ENCODE measurements around the gene CRISPLD2. TPM values are rescaled to one million over a fixed set of nuclear protein-coding genes. Genes with fewer than 3 reads are reported as not detected.
A peak's percentile ranks its signal among the peaks of the same experiment; 100 is the strongest.

Gene CRISPLD2
- total RNA-seq, 1 donor = 44.0 TPM

DNA sequence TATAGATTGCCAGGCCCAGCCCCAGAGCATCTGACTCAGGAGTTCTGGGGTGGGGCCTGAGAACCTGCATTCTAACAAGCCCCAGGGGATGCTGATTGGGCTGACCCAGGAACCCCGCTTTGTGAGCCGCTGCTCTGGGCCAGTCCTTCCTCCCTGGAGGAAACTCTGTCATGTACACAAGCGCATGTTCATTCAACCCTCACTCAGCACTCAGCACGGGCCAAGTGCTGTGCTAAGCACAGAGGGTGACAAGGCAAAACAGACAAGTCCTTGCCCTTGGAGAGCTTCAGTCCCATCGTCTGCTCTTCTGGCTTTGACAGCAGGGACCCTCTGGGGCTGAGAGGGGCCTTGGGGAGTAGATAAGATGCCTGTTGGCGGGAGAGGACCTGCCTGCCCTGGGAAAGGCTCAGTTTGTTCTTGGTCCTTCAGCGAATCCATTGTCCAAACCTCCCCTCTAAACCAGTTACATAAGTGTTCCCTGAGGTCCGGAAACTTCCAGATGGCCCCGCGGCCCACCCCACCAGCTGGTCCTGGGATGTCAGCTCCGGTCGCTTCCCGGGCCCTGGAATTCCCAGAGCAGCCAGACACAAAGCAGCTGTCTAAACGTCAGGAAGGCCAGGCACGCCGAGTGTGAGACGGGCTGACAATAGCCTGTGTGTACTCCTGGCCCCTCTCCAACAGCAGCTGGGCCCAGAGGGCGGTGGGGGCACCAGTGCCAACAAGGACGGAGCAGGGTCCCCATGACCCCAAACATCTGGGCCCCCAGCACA, 102.8 kb downstream of the CRISPLD2 start:
- DNase-seq (ENCODE audit: low read depth) = peak; percentile 86
- H3K4me3 ChIP-seq (ENCODE audit: low read depth, low read length) = no peak overlapping the region
- TF ChIP-seq, protein P1, sequence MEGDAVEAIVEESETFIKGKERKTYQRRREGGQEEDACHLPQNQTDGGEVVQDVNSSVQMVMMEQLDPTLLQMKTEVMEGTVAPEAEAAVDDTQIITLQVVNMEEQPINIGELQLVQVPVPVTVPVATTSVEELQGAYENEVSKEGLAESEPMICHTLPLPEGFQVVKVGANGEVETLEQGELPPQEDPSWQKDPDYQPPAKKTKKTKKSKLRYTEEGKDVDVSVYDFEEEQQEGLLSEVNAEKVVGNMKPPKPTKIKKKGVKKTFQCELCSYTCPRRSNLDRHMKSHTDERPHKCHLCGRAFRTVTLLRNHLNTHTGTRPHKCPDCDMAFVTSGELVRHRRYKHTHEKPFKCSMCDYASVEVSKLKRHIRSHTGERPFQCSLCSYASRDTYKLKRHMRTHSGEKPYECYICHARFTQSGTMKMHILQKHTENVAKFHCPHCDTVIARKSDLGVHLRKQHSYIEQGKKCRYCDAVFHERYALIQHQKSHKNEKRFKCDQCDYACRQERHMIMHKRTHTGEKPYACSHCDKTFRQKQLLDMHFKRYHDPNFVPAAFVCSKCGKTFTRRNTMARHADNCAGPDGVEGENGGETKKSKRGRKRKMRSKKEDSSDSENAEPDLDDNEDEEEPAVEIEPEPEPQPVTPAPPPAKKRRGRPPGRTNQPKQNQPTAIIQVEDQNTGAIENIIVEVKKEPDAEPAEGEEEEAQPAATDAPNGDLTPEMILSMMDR (IDR thresholded peaks at IDR 0.05; ENCODE audit: insufficient read depth, low read depth, low read length) = no peak

DNA sequence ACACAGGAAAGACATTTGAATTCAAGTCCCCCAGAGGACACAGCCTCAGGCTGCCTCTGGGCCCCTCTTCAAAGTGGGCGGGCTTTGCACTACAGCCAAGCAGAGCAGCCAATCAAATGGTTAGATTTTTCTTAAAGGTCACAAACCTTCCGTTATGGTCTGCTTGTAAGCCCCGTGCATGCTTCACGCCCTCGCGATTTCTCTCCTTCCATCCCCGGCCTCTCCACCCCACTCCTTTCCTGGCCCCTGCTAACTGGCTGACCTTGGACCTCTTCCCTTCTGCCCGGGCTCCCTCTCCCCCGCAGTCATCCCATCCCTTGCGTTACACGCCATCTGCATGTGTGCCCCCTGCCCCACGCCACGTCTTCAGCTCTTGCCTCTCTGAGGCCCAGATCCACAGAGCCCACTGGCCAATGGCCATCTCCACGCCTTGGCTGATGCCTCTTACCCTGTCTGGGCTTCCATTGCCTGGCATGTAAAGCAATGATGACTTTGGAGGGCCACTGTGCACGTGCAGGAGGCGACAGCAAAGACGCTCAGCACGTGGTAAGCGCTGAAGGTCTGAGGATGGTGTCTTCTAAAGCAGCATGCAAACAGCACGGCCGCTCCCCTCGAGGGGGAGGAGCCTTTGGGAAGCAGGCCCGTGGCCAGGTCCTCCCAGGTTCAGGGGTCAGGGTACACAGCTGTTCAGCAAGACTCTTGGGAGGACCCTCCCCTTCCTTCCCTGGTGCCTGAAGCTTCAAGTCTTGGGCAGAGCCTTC, 104.7 kb downstream of the CRISPLD2 start:
- H3K4me3 ChIP-seq (ENCODE audit: low read depth, low read length) = no peak overlapping the region
- peak; percentile 60 for DNase-seq (ENCODE audit: low read depth)
- TF ChIP-seq, protein P1 (IDR thresholded peaks at IDR 0.05; ENCODE audit: insufficient read depth, low read depth, low read length) = no peak

DNA sequence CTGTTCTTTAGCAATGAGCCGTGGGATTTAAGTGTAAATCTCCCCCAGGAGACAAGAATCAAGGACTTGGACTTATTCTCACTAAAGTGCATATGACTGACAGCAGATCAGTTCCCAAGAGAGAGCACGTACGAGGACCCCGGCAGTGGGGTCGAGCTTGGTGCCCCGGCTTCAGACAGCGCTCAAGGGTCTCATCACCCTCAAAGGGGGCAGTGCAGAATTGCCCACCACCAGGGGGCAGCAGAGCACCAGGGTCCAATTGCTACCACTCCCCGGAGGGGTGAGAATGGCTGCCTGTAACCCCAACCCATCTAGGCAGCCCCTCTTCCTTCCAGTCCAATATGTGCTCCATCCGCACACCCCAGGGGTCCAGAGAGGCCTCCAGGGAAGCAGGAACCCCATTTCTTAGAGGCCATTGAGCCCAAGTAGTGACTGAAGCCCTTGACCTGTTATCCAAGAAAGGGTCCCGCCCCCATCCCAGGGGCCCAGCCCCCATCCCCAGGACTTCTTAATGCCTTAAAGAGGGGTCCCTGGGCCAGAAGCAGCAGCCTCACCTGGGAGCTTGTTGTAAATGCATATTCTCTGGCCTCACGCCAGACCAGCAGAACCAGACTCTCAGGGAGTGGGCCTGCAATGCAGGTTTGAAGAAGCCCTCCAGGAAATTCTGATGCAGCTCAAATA, 105.4 kb downstream of the CRISPLD2 start:
- H3K4me3 ChIP-seq (ENCODE audit: low read depth, low read length) = no peak overlapping the region
- TF ChIP-seq, protein P1 (IDR thresholded peaks at IDR 0.05; ENCODE audit: insufficient read depth, low read depth, low read length) = peak; percentile 87
- DNase-seq (ENCODE audit: low read depth) = peak; percentile 51

DNA sequence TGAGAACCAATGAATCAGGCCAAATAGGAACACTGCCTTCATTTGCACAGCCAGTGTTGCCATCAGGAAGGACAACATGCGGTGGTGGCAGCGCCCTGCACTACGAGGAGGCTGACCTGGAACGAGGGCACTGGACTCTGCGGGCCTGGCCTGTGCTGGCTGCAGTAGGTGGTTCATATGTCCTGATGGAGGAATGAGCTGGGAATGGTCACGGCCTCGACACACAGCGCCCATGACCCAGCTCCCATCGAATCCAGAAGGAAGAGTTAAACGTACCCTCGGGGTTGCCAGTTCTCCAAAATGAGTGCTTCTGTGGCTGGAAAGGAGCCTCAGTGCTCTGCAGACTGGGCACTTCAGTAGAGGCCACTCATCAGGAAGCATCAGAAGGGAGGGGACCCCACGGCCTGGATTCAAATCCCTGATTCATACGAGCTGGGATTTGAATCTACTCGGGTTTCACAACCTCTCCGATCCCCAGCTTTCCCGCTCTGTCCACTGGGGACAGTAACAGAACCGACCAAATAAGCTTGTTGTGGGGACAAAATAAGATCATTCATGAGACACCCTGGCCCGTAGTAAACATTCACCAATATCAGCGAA, 106.1 kb downstream of the CRISPLD2 start:
- no peak for DNase-seq (ENCODE audit: low read depth)
- no peak overlapping the region for H3K4me3 ChIP-seq (ENCODE audit: low read depth, low read length)
- TF ChIP-seq, protein P1 (IDR thresholded peaks at IDR 0.05; ENCODE audit: insufficient read depth, low read depth, low read length) = no peak

DNA sequence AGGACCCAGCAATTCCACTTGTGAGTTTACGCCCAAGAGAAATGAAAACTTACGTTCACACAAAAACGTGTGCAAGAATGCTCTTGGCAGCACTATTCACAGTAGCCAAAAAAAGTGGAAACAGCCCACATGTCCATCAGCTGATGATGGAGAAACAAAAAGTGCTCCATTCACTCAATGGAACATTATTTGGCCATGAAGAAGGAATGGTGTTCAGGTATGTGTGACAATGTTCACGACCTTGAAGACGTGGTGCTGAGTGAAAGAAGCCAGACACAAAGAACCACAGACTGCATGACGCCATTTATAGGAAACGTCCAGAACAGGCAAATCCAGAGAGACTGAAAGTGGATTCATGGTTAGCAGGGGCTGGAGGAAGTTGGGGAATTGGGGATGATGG, 106.7 kb downstream of the CRISPLD2 start:
- no peak overlapping the region for H3K4me3 ChIP-seq (ENCODE audit: low read depth, low read length)
- TF ChIP-seq, protein P1 (IDR thresholded peaks at IDR 0.05; ENCODE audit: insufficient read depth, low read depth, low read length) = no peak
- no peak for DNase-seq (ENCODE audit: low read depth)
